Breast epithelium (tissue), 4 donors: ENCODE measurements around the gene OR2Z1. TPM values are rescaled to one million over a fixed set of nuclear protein-coding genes. Genes with fewer than 3 reads are reported as not detected.

Experiments used
- DNase-seq, 2 donors: peaks; one replicate each; pipeline ENCODE4 v3.0.0-alpha.2; 2019; ENCODE audit warnings: low spot score in 2 of 2
- H3K27ac ChIP-seq, 2 donors: fragments of 200-600 bp; sonication (generic) in 1 of 2; one replicate each; pipeline ENCODE4 v1.5.1; 2016 to 2019; ENCODE audit warnings: mild to moderate bottlenecking in 1 of 2
- H3K27me3 ChIP-seq, 2 donors: fragments of 200-600 bp; sonication (generic) in 1 of 2; one replicate each; pipeline versions ENCODE4 v1.5.1 to v1.6.0; 2017 to 2019; ENCODE audit warnings: control low read depth in 1 of 2, mild to moderate bottlenecking in 1 of 2
- H3K36me3 ChIP-seq: fragments of 200-600 bp; one replicate; pipeline ENCODE4 v1.5.1; 2019
- H3K4me1 ChIP-seq, 2 donors: fragments of 200-600 bp; sonication (generic); one replicate each; pipeline ENCODE4 v1.5.1; 2016 to 2019; ENCODE audit warnings: control low read depth in 1 of 2
- H3K4me3 ChIP-seq, 3 donors: fragments of 200-600 bp; sonication (generic); 1 replicate in 2 of 3; 2 replicates in 1 of 3; pipeline ENCODE4 v1.5.1; 2016 to 2019; ENCODE audit warnings: mild to moderate bottlenecking in 3 of 3, moderate library complexity in 2 of 3
- H3K9me3 ChIP-seq, 2 donors: fragments of 200-600 bp; sonication (generic) in 1 of 2; one replicate each; pipeline ENCODE4 v1.5.1; 2016 to 2019; ENCODE audit warnings: control low read depth in 1 of 2
- POLR2A ChIP-seq: fragments of 450-650 bp; IDR thresholded peaks from one replicate; pipeline ENCODE4 v1.6.1; 2016; ENCODE audit warnings: antibody characterized with exemption, mild to moderate bottlenecking, moderate library complexity
- POLR2AphosphoS5 ChIP-seq, 3 donors: sonication (generic); formaldehyde crosslinking; IDR thresholded peaks; one replicate each; pipeline ENCODE4 v1.6.1; 2017; ENCODE audit warnings: antibody characterized with exemption in 3 of 3
- intact Hi-C: fragments of 100-400 bp; cut with DNase I; formaldehyde crosslinking; loops from one replicate; pipeline ENCODE4 v1.15.1; 2023; ENCODE audit warnings: low total_unique reads
- total RNA-seq, 3 donors: library from RNA; depleted of rRNA; stranded (reverse); fragments of >200 nt; gene quantifications; one replicate each; pipeline ENCODE4 v1.1.0, GENCODE V29; 2016
- TF ChIP-seq, protein P1 (sequence below), 3 donors: fragments of 450-650 bp; IDR thresholded peaks; one replicate each; pipeline ENCODE4 v1.5.1; 2016 to 2017; ENCODE audit warnings: antibody characterized with exemption in 3 of 3, mild to moderate bottlenecking in 3 of 3, moderate library complexity in 3 of 3

OR2Z1 gene
- total RNA-seq, 3 donors from 2014 or later: not detected

DNA sequence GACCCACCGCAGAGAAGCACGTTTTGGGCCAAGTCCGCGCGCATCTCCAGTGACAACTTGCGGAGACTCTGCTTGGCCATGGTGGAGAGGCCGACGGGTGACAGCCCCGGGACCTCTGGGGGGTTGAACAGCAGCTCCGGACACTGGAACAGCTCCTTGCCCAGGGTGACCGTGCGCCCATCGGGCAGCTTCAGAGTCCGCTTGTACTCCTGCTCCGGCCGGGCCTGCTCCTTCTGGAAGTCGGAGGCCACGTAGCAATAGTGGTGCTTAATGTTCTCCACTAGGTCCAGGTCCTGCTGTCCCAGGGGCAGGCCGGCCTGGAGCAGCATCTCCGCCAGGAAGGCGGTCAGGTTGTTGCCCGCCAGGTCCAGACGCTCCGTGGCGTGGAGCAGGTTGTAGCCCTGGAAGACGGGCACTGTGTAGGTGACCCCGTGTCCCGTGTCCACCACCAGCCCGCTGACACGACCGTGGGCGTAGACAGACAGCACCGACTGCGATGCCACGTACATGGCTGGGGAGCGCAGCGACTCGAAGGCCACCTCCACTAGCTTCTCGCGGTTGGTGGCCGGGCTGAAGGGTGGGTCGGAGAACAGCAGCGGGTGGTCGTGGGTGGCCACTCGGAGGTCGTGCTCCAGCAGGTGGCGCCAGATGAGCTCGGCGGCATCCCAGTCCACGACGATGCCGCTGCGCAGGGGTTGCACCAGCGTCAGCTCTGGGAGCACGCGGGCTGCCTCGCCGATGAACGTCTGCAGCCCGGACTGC, 23.6 kb upstream of the OR2Z1 start:
- TF ChIP-seq POLR2A (no peak), POLR2AphosphoS5 (IDR thresholded peaks at IDR 0.05) (no peak)
- TF ChIP-seq, protein P1, sequence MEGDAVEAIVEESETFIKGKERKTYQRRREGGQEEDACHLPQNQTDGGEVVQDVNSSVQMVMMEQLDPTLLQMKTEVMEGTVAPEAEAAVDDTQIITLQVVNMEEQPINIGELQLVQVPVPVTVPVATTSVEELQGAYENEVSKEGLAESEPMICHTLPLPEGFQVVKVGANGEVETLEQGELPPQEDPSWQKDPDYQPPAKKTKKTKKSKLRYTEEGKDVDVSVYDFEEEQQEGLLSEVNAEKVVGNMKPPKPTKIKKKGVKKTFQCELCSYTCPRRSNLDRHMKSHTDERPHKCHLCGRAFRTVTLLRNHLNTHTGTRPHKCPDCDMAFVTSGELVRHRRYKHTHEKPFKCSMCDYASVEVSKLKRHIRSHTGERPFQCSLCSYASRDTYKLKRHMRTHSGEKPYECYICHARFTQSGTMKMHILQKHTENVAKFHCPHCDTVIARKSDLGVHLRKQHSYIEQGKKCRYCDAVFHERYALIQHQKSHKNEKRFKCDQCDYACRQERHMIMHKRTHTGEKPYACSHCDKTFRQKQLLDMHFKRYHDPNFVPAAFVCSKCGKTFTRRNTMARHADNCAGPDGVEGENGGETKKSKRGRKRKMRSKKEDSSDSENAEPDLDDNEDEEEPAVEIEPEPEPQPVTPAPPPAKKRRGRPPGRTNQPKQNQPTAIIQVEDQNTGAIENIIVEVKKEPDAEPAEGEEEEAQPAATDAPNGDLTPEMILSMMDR (IDR thresholded peaks at IDR 0.05): no peak
- Histone ChIP-seq H3K9me3 (no peaks in the 10 kb centered on the region), H3K4me1 (no peaks in the 10 kb centered on the region), H3K27me3 (peaks cover 0 to 61% of the 10 kb centered on the region in 2 donors), H3K36me3 (no peaks in the 10 kb centered on the region), H3K4me3 (no peak overlapping the region), H3K27ac (no peak overlapping the region)
- no peak for DNase-seq
- intact Hi-C loops: no loop called here

DNA sequence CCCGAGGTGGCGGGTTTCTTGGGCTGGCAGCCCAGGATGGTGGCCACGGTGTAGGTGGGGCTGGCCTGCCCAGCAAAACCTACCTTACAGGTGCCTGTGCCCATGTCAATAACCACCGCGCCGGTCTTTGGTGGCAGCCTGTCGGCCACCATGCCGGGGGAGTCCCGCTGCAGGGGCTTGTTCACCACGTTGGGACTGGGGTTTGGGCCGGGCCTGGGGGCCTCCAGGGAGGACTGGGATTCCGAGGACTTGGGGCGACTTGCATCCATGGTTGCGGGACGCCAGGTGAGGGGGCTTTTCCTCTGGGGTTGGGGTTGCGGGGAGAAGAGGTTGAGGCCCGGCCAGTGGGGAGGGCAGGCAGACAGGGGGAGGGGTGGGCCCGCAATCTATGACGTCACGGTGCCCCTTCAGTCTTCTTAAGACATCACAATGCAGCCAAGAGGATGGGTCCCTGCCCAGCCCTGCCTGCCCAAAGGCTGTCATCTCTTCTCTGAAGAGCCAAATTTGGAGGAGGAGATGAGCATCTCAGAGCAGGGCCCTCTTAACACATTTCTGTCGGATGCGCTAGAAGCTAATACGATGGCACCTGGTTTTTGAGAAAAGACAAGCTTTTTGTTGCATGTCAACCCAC, 22.9 kb upstream of the OR2Z1 start, which contains the start of gene ACTL9:
TSS of gene ACTL9 (minus strand) at position 363 of the 631 bp plus-strand sequence. CDS start at position 269, 94 bp downstream.
- Histone ChIP-seq H3K9me3 (no peaks in the 10 kb centered on the region), H3K4me1 (no peaks in the 10 kb centered on the region), H3K4me3 (no peak within 1 kb of the TSS), H3K27me3 (peaks cover 0 to 56% of the 10 kb centered on the region in 2 donors), H3K27ac (no peak within 1 kb of the TSS), H3K36me3 (no peaks in the 10 kb centered on the region)
- intact Hi-C loops: no loop called here
- TF ChIP-seq POLR2AphosphoS5 (IDR thresholded peaks at IDR 0.05) (no peak), POLR2A (no peak)
- TF ChIP-seq, protein P1 (IDR thresholded peaks at IDR 0.05): no peak
- no peak for DNase-seq

DNA sequence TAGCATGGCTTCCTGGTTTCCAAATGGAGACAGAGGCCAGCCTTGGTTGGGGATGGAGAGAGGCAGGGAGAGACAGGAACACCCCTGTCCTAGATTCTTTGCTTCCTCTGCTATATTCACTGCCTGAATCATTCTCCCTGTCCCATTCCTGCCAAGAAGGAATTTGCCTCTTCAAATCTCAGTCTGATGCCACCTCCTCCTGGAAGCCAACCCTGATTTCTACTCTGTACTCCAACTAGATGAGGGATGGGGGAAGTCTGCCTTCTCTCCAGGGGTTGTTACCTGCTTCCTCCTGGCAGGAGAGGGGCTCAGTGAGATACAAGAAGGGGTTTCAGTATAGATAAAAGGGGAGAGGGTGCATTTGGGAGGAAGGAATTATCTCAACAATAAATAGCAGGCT, 21.5 kb upstream of the OR2Z1 start:
- DNase-seq: no peak
- H3K36me3 ChIP-seq: no peaks in the 10 kb centered on the region
- H3K4me1 ChIP-seq: no peaks in the 10 kb centered on the region
- no peak overlapping the region for H3K4me3 ChIP-seq
- H3K27me3 ChIP-seq: peaks cover 0 to 54% of the 10 kb centered on the region in 2 donors
- no peaks in the 10 kb centered on the region for H3K9me3 ChIP-seq
- no peak overlapping the region for H3K27ac ChIP-seq
- intact Hi-C loops: no loop called here
- TF ChIP-seq, protein P1 (IDR thresholded peaks at IDR 0.05): no peak
- TF ChIP-seq POLR2A: no peak
- no peak for TF ChIP-seq POLR2AphosphoS5 (IDR thresholded peaks at IDR 0.05)

DNA sequence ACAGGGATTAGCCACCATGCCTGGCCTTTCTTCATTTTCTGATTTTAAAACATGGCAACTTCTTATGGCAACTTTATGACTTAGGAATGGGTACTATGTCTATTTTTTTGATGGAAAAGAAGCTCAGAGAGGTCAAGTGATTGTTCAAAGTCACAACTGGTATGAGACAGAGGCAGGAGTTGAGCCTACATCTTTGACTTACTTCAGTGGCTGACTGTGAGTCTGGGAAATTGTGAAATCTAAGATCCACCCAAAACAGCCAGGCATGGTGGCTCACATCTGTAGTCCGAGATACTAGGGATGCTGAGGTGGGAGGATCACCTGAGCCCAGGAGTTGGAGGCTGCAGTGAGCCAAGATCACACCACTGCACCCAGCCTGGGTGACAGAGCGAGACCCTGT, 20.5 kb upstream of the OR2Z1 start:
- Histone ChIP-seq H3K9me3 (no peaks in the 10 kb centered on the region), H3K4me1 (no peaks in the 10 kb centered on the region), H3K27ac (no peak overlapping the region), H3K27me3 (peaks cover 0 to 45% of the 10 kb centered on the region in 2 donors), H3K4me3 (no peak overlapping the region), H3K36me3 (no peaks in the 10 kb centered on the region)
- intact Hi-C loops: no loop called here
- TF ChIP-seq POLR2A (no peak), POLR2AphosphoS5 (IDR thresholded peaks at IDR 0.05) (no peak)
- TF ChIP-seq, protein P1 (IDR thresholded peaks at IDR 0.05): no peak
- no peak for DNase-seq

DNA sequence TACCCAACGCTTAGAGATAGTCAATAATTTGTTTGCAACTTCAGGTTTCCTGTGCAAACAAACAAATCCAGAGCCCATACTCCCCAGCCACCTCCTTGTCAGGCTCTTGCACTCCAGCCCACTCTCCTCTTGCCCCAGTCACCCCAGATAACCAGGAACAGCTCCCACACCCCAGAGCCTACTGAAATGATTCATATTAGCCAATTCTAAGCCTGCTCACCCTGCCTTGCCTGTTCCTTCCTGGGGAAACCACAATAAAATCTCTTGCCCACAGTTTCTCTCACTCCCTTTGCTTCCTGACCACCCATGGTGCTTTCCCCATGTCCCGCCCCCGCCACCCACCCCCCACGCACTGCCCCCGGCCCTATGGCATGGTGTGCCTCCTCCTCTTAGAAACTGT, 19.1 kb upstream of the OR2Z1 start:
- Histone ChIP-seq H3K4me1 (no peaks in the 10 kb centered on the region), H3K27ac (no peak overlapping the region), H3K4me3 (no peak overlapping the region), H3K9me3 (no peaks in the 10 kb centered on the region), H3K27me3 (peaks cover 0 to 31% of the 10 kb centered on the region in 2 donors), H3K36me3 (no peaks in the 10 kb centered on the region)
- intact Hi-C loops: loop anchor here (1.0 kb wide), 1 partner anchor 26 kb away; no protein-coding TSS in a partner anchor
- TF ChIP-seq POLR2A (no peak), POLR2AphosphoS5 (IDR thresholded peaks at IDR 0.05) (no peak)
- TF ChIP-seq, protein P1 (IDR thresholded peaks at IDR 0.05): no peak
- no peak for DNase-seq
